Measurements from ENCODE around the gene STAB1. TPM values are rescaled to one million over a fixed set of nuclear protein-coding genes. Genes with fewer than 3 reads are reported as not detected.

The STAB1 gene
- polyA plus RNA-seq, 10 donors: 29.3 to 65.0 (median 46.0) TPM

DNA sequence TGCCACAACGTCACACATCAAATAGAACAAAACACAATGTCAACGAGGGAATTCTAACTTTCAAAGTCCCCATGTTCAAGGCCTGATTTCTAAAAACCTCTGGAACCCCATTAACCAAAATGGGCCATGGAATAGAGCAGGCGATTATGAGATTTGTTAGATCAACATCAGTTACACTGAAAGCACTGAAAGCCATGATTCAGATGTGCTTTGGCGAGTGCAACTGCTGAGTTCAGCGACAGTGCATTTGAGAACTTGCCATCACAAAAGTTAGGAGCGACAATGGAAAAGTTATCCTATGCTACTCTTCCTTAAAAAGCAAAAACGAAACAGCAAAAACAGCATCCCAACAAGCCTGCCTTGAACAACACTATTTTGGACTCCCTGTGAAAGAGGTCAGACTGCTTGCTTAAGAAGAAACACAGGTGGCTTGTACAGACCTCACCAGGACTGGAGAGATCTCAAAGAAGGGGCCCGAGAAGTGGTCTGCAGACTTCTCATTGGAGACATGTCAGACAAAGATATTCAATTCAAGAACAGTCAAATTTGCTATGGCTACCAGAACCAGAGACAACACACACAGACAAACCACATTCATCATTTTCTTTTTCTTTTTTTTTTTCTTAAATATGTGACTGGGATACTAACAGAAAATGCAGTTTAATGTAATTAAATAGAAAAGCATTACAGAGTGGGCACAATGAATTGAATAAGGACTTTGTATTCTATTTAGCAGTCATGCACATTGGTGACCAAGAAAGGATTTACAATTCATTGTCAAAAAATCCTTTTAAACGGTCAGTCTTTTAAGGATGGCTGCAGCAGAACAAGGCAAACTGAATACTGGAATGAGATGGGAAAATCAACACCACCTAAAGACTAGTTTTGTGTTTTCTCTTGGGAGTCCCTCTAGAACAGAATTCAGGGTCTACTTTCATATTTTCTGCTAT is 62.1 kb downstream of the STAB1 start:
- DNase-seq: no peak

DNA sequence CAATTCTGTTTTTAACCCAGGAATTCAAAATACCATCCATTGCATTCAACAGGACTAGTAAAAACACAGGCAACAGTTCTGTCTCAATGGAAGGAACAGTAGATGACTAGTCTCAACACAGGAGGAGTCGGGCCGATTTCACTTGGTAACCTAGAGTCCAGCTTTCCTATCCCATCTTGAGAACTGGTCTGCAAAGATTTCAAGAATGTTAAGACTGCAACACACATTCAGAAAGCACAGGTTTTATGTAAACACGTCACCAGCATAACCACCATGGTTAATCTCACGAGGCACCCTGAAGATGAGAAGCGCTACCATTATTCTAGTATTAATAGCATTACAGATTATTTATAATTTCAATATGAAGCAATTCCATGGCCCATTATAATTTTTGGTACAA is 63.3 kb downstream of the STAB1 start:
- no peak for DNase-seq

DNA sequence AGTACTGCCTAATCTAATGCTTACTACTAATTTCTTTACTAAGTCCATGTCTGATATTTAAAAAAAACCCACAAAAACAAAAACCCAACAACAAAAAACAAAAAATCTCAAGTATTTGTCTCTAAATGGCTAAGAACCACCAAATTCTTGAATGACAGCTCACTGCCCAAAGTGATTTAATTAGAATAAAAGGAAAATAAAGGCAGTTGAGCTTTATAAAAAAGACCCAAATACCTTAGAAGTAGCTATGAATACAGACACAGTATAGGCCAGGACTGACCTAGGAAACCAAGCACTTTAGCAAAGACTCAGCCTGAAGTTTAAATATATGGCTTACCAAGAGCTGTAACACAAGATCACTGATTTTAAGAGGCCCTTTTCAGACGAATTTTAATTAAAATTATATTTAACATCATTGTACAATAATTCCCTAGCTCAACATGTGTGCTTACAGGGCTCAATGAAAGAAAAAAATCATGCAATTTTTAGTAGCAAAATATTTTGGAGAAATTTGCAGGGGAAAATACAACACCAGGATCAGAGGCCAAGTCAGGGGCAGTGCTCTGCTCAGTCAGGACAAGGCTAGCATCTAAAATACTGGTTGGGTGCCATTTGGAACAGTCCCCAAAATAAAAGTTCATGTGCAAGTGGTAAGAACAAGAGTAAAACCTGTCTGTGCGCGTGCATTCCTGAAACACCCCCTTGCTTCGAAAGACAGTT is 66.0 kb downstream of the STAB1 start:
- no peak for DNase-seq

DNA sequence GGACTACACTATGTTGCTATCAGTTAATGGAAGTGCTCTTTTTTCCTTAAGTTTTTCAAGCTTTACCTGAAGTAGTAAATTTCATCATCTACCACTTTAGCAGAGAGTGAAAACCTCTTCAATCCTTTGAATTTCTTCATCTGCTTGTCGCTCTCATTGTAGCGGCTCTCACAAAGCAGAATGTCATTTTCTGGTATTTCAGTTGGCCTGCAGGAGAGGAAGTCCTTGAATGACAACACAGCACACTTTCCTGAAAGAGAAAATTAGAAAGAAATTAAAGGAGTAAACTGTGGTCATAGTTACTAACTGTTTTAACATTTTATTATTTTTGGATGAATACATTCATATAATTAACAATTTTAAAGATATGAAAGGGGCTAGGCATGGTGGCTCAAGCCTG is 68.8 kb downstream of the STAB1 start:
- DNase-seq: no peak

DNA sequence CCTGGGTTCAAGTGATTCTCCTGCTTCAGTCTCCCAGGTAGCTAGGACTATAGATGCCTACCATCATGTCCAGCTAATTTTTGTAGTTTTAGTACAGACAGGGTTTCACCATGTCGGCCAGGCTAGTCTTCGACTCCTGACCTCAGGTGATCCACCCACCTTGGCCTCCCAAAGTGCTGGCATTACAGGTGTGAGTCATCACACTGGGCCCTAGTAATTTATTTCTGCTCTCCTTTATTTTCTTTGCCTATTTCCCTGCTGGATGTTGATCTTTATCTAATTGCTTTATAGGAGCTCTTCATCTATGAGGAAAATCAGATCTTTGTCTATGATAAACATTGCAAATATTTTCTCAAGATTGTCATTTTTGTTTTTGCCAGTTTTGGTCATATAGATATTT is 72.9 kb downstream of the STAB1 start:
- no peak for DNase-seq

DNA sequence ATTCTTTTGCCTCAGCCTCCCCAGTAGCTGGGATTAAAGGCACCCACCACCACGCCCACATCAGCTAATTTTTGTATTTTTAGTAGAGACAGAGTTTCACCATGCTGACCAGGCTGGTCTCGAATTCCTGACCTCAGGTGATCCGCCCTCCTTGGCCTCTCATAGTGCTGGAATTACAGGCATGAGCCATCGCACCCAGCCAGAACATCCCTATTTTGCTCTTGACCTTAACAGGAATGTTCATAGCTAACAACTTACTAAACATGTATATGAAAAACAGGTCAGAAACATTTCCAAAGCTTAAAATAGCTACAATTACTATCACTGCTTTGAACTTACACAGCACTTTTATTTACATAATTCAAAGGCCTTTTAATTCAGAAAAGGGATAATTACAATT is 74.9 kb downstream of the STAB1 start:
- no peak for DNase-seq

DNA sequence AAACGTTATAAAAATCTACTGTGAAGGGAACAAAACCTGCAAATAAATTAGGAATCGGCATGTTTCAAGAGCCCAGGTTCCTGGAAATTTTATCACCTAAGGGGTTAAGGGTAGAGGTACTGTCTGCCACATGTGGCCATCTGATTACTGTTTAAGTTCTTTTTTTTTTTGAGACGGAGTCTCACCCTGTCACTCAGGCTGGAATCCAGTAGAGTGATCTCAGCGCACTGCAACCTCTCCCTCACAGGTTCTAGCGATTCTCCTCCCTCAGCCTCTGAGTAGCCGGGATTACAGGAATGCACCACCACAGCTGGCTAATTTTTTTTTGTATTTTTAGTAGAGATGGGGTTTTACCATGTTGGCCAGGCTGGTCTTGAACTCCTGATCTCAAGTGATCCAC is 77.1 kb downstream of the STAB1 start:
- DNase-seq: no peak

Other genes with a start within 250 kb of the STAB1 start
- 10 to 100 TPM; 13.2 to 20.7 (median 15.3) TPM for gene PPM1M, start 249.6 kb upstream of the STAB1 start, polyA plus RNA-seq (ENCODE audit: insufficient read length in 10 of 10)
- gene WDR82, start 216.7 kb upstream of the STAB1 start, polyA plus RNA-seq (ENCODE audit: insufficient read length in 10 of 10): 100 to 1,000 TPM in 1 of 10 donors, 10 to 100 TPM in 9; 77.7 to 106 (median 84.0) TPM
- 1 to 10 TPM; 2.5 to 8.1 (median 3.5) TPM for gene GLYCTK, start 207.5 kb upstream of the STAB1 start, polyA plus RNA-seq (ENCODE audit: insufficient read length in 10 of 10)
- 1 to 10 TPM; 2.4 to 8.4 (median 4.5) TPM for gene DNAH1, start 179.0 kb upstream of the STAB1 start, polyA plus RNA-seq (ENCODE audit: insufficient read length in 10 of 10)
- gene BAP1, start 85.3 kb upstream of the STAB1 start, polyA plus RNA-seq (ENCODE audit: insufficient read length in 10 of 10): 10 to 100 TPM; 39.1 to 58.9 (median 50.4) TPM
- gene PHF7, start 84.7 kb upstream of the STAB1 start, polyA plus RNA-seq (ENCODE audit: insufficient read length in 10 of 10): 10 to 100 TPM in 2 of 10 donors, 1 to 10 TPM in 8; 6.5 to 13.1 (median 8.7) TPM
- gene SEMA3G, start 50.2 kb upstream of the STAB1 start, polyA plus RNA-seq (ENCODE audit: insufficient read length in 10 of 10): 10 to 100 TPM; 10.2 to 15.6 (median 13.3) TPM
- 1,000 to 10,000 TPM in 1 of 10 donors, 100 to 1,000 TPM in 9; 325 to 1,057 (median 613) TPM for gene TNNC1, start 41.3 kb upstream of the STAB1 start, polyA plus RNA-seq (ENCODE audit: insufficient read length in 10 of 10)
- gene NISCH, start 39.7 kb upstream of the STAB1 start, polyA plus RNA-seq (ENCODE audit: insufficient read length in 10 of 10): 10 to 100 TPM; 54.2 to 96.6 (median 64.4) TPM
- 100 to 1,000 TPM in 2 of 10 donors, 10 to 100 TPM in 8; 68.1 to 146 (median 93.2) TPM for gene NT5DC2, start 38.5 kb downstream of the STAB1 start, polyA plus RNA-seq (ENCODE audit: insufficient read length in 10 of 10)
- 10 to 100 TPM in 6 of 10 donors, 1 to 10 TPM in 4; 7.1 to 18.7 (median 12.6) TPM for gene UQCC5, start 41.3 kb downstream of the STAB1 start, polyA plus RNA-seq (ENCODE audit: insufficient read length in 10 of 10)
- gene PBRM1, start 190.6 kb downstream of the STAB1 start, polyA plus RNA-seq (ENCODE audit: insufficient read length in 10 of 10): 10 to 100 TPM; 38.1 to 62.2 (median 46.3) TPM
- gene GNL3, start 190.7 kb downstream of the STAB1 start, polyA plus RNA-seq (ENCODE audit: insufficient read length in 10 of 10): 100 to 1,000 TPM in 1 of 10 donors, 10 to 100 TPM in 9; 79.4 to 101 (median 86.5) TPM
- gene GLT8D1, start 210.5 kb downstream of the STAB1 start, polyA plus RNA-seq (ENCODE audit: insufficient read length in 10 of 10): 100 to 1,000 TPM in 1 of 10 donors, 10 to 100 TPM in 9; 72.0 to 105 (median 84.0) TPM
- 100 to 1,000 TPM in 1 of 10 donors, 10 to 100 TPM in 9; 76.8 to 100 (median 87.9) TPM for gene SPCS1, start 210.8 kb downstream of the STAB1 start, polyA plus RNA-seq (ENCODE audit: insufficient read length in 10 of 10)